DND-41 (cell line): ENCODE measurements around the gene IL26.

Experiments
- CTCF ChIP-seq: IDR thresholded peaks from 2 replicates; pipeline ENCODE4 v1.5.1; 2012; ENCODE audit warnings: borderline replicate concordance, low read length, moderate library complexity, mild to moderate bottlenecking; ENCODE audit not compliant: poor library complexity, severe bottlenecking; ENCODE audit errors: extremely low read depth
- EZH2 ChIP-seq: IDR thresholded peaks from 3 replicates; pipeline ENCODE4 v1.6.1; 2012; ENCODE audit warnings: borderline replicate concordance, low read depth, mild to moderate bottlenecking, moderate library complexity, low read length, inconsistent platforms; ENCODE audit not compliant: severe bottlenecking

GRCh38 chr12:68247785-68248184, 22.2 kb upstream of the IL26 start:
- TF ChIP-seq CTCF (no peak), EZH2 (no peak)
